T-helper 1 cell treated with Interleukin-12 subunit alpha and Interleukin-12 subunit beta and Interleukin-4 antibody, amounts not matched to agents 30 μg/mL and 1 μg/mL, for 36 hours (primary cell): ENCODE results near the gene CELA1.

Source experiments
- H3K27ac Mint-ChIP-seq: one replicate; pipeline ENCODE4 v1.8.0; 2021; ENCODE audit warnings: mild to moderate bottlenecking, mixed read lengths
- H3K27me3 Mint-ChIP-seq: one replicate; pipeline ENCODE4 v1.8.0; 2021; ENCODE audit warnings: low read depth, mixed read lengths
- H3K36me3 Mint-ChIP-seq: one replicate; pipeline ENCODE4 v1.8.0; 2021; ENCODE audit warnings: low read depth, mixed read lengths
- H3K4me1 Mint-ChIP-seq: one replicate; pipeline ENCODE4 v1.8.0; 2021; ENCODE audit warnings: low read depth, mixed read lengths
- H3K4me3 Mint-ChIP-seq: one replicate; pipeline ENCODE4 v1.8.0; 2021; ENCODE audit warnings: mild to moderate bottlenecking, moderate library complexity, mixed read lengths
- H3K9me3 Mint-ChIP-seq: one replicate; pipeline ENCODE4 v1.8.0; 2021; ENCODE audit warnings: mixed read lengths

CELA1 gene

DNA sequence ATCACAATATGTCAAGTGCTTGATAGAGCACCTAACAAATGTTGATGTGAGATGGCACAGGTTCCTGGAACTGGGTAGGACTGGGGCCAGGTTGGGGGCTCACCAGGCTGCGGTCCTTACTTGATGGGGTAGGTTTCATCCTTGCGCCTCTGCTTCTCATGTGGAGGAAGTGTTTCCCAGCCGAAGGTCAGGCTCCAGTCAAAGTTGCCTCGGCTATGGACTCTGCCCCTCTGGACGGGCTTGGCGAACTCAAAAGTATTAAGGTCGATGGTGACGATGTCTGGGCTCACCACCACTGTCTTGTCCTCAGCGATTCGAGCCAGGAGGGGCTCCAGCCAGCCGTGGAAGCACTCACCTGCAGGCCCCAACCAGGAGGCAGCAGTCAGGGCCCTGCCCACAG is 17.5 kb upstream of the CELA1 start:
- Mint-ChIP-seq H3K36me3 (peaks cover 13% of the 10 kb centered on the region), H3K9me3 (no peaks in the 10 kb centered on the region), H3K27ac (no peak overlapping the region), H3K4me3 (no peak overlapping the region), H3K4me1 (peaks cover 16% of the 10 kb centered on the region), H3K27me3 (peaks cover 18% of the 10 kb centered on the region)

DNA sequence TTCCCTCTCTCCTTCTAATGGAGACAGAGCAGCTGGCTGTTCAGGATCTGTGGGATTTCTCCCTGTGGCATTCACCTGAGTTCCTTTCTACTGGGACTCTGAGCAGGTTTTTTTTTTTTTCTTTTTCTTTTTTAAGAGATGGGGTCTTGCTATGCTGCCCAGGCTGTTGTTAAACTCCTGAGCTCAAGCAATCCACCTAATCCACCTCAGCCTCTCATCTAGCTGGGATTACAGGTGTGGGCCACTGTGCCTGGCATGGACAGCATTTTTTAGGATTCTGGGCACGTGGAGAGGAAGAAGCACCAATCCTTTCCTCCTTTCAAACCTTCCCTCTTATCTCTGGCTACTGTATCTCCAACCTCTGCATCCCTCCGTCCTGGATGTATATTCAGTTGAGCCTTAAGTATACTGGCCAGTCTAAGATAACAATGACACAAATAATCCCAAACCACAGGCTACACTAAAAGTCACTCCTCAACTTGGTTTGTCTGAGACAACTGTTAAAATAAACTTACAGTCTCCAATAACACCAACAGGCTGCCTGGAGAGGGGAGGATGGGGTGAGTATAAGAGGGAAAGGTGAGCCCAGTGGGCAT is 16.4 kb upstream of the CELA1 start:
- H3K9me3 Mint-ChIP-seq, result no peaks in the 10 kb centered on the region
- peaks cover 13% of the 10 kb centered on the region for H3K4me1 Mint-ChIP-seq
- no peak overlapping the region for H3K27ac Mint-ChIP-seq
- H3K27me3 Mint-ChIP-seq, result peaks cover 18% of the 10 kb centered on the region
- peaks cover 14% of the 10 kb centered on the region for H3K36me3 Mint-ChIP-seq
- H3K4me3 Mint-ChIP-seq, result no peak overlapping the region

DNA sequence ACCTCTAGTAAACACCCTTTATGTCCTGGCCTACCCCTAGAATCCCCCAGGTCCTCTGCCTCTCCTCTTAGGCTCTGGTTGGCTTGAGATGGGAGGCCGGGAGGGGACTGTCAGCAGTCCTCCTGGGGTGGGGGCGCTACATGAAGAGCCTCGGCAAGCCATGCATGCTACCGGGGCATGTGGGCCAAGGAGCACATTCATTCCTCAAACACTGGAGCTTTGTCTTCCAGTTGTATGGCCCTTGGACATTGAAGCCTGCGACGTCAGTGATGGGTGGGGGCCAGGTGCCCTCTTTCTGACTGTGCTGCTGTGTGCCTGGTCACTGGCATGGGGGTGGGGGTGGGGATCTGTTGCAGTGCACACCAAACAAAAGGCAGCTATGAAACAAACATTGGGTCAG is 15.8 kb upstream of the CELA1 start:
- no peak overlapping the region for H3K4me3 Mint-ChIP-seq
- peaks cover 11% of the 10 kb centered on the region for H3K36me3 Mint-ChIP-seq
- H3K9me3 Mint-ChIP-seq, result no peaks in the 10 kb centered on the region
- H3K4me1 Mint-ChIP-seq, result peaks cover 8% of the 10 kb centered on the region
- no peak overlapping the region for H3K27ac Mint-ChIP-seq
- peaks cover 13% of the 10 kb centered on the region for H3K27me3 Mint-ChIP-seq

DNA sequence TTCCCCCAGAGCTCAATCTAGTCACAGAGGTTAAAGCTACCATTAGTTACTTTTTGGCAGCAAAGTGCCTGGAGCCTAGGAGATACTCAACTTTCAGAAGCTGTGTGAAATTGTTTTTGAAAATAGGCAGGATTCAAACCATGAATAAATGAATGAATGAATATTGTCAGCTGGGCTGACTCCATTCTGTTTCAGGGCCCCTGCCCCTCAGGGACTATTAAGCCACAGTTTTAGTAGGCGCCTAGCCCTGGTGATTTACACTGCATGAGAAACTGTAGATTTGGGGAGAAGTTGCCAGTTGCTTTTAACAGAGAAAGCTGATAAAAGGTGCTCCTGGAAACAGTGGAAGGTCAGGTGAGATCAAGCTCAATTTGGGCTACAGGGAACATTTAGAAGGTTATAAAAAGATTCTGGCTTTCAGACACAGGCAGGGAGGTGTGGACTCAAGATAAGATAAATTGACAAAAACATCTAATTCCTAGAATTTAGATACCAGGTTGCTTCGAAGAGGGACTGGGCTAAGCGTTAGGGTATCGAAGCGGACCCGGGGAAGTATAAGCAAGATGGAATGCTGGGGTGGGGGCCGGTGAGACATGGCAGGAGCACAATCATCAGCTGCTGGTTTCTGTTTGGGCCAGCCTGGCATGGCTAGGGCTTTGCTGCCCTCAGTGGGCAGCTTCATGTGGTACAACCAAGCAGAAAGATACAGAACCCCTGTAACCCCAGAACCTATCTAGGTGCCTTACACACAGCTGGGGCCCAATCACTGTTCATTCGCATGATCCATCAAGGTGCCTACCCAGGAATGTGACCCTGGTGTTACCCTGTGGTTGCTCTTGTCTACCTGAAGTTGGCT is 14.9 kb upstream of the CELA1 start:
- Mint-ChIP-seq H3K36me3 (peaks cover 15% of the 10 kb centered on the region), H3K4me1 (peaks cover 8% of the 10 kb centered on the region)

DNA sequence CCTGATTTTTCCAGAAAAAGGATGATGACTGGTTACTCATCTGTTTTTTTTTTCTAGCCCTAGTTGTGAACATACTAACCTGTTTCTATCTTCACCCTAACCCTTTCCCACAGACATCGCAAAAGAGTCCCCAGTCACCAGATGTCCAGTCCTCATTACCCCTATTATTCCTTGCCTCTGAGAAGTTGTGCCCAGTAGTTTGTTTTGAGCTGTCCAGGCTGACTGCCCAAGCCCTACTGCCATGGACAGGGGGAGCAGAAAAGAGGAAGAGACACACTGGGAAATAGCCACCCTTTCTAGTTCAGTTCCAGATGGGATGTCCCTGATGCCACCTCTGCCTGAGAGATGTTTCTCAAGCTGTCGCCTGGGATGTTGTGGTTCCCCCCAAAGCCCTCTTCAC is 13.8 kb upstream of the CELA1 start:
- Mint-ChIP-seq H3K9me3 (no peaks in the 10 kb centered on the region), H3K4me3 (no peak overlapping the region), H3K27ac (no peak overlapping the region), H3K4me1 (peaks cover 7% of the 10 kb centered on the region), H3K27me3 (peaks cover 13% of the 10 kb centered on the region), H3K36me3 (peaks cover 15% of the 10 kb centered on the region)

More for the DNA sequence above, 14.9 kb upstream of the CELA1 start:
- peak overlapping the region; percentile 11 for H3K27ac Mint-ChIP-seq
- H3K27me3 Mint-ChIP-seq, result peaks cover 13% of the 10 kb centered on the region
- H3K9me3 Mint-ChIP-seq, result no peaks in the 10 kb centered on the region
- no peak overlapping the region for H3K4me3 Mint-ChIP-seq

DNA sequence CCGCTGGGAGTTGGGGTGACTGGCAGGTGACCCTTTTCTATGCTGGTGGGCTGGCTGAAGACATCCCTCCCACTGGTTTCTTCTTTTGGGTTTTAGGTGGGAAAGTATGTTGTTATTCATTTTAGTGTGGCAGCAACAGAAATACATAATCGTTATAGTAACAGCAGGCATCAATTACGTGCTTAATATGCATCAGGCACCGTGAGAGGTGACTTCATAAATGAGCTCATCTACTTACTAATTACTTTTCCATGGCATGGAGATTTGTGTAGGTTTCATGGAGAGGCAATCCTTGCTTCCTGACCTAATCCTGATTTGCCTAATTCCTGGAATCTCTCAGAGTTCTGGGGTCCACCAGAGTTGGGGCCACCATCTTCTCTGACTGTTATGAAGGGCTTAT is 13.4 kb upstream of the CELA1 start:
- Mint-ChIP-seq H3K4me3 (no peak overlapping the region), H3K27me3 (peaks cover 13% of the 10 kb centered on the region), H3K27ac (no peak overlapping the region), H3K36me3 (peaks cover 15% of the 10 kb centered on the region), H3K9me3 (no peaks in the 10 kb centered on the region), H3K4me1 (peaks cover 7% of the 10 kb centered on the region)

DNA sequence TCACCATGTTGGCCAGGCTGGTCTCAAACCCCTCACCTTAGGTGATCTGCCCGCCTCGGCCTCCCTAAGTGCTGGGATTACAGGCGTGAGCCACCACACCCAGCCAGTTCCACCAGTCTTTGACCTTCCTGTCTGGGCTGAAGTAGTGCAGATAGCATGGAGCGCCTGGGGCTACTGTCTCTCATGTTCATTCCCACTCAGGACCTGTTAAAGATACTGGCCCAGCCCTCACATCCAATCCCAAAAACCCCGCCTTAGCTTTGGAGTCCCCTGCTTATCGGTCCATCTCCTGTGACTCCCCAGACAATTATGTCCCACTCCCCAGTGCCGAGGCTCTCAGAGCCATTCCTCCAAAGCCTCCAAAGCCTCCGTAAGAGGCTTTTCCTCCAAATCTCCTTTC is 12.0 kb upstream of the CELA1 start:
- Mint-ChIP-seq H3K27me3 (peaks cover 13% of the 10 kb centered on the region), H3K36me3 (peaks cover 15% of the 10 kb centered on the region), H3K9me3 (no peaks in the 10 kb centered on the region), H3K4me1 (peaks cover 7% of the 10 kb centered on the region), H3K27ac (no peak overlapping the region), H3K4me3 (no peak overlapping the region)

DNA sequence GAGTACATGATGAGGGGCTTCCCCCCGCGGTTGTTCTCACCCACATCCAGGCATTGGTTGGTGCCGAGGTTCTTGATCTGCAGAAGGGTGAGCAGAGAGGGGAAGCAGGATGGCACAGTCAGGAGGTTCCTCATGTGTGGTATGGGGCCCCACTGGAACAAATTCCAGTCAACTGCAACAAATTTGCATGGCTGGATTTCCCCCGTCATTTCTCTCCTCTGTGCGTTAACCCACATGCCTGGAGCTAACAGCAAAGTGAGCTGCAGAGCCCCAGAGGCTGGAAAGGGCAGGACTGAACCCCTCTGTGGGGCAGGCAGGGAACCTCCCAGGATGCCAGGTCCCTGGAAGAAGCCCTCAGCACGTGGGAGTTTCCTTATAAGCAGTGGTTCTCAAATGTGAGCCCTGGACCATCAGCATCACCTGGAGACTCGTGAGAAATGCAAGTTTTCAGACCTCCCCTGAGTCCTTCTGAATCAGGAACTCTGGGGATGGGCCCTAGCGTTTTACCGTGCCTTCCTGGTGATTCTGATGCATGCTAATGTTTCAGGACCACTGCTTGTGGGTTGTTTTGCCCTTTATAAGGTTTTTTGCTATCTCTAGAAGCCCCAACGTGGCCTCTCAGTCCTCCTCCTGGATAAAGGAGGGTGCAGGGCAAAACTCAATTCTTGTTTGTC is 11.0 kb upstream of the CELA1 start:
- Mint-ChIP-seq H3K9me3 (no peaks in the 10 kb centered on the region), H3K4me1 (peaks cover 7% of the 10 kb centered on the region), H3K4me3 (no peak overlapping the region), H3K27ac (no peak overlapping the region), H3K36me3 (peaks cover 12% of the 10 kb centered on the region), H3K27me3 (peaks cover 10% of the 10 kb centered on the region)

DNA sequence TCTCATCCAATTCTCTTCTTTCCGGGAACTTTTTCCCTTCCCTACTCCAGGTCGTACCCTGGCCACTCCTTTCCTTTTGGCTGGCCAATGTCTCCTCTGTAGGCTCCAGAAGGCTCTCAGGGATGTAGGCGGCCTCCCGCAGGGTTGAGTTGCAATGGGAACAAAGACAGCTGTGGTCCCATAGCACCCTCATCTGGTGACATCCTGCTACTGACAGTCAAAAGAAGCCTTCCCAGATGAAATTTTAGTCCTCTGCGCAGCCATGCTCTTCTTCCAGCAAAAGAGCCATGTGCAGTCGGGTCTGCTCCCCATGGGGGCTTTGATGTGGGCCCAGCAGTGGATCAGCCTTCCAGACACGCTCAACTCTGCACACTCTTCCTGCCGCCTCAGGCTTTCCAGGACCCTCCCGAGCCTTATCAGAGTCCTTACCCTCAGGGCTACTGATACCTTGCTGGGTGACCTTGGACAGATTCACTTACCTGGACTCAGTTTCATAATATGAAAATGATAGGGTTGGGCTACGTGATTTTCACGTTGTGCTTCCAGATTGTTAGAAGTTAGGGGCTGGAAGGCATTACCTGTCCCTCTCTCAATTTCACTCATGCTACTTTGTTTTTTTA is 5.5 kb upstream of the CELA1 start:
- no peak overlapping the region for H3K27ac Mint-ChIP-seq
- peaks cover 3% of the 10 kb centered on the region for H3K27me3 Mint-ChIP-seq
- H3K36me3 Mint-ChIP-seq, result peaks cover 3% of the 10 kb centered on the region
- no peaks in the 10 kb centered on the region for H3K9me3 Mint-ChIP-seq
- H3K4me3 Mint-ChIP-seq, result no peak overlapping the region
- H3K4me1 Mint-ChIP-seq, result peaks cover 5% of the 10 kb centered on the region

DNA sequence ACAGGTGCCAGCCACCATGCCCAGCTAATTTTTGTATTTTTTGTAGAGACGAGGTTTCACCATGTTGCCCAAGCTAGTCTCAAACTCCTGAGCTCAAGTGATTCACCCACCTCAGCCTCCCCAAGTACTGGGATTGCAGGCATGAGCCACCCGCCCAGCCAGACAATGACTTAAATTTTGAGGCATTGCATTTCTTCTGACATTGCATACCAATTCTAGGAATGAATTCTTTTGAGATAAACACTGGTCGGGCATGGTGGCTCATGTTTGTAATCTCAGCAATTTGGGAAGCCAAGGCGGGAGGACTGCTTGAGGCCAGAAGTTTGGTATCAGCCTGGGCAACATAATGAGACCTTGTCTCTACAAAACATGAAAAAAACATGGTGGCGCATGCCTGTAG is 2.5 kb upstream of the CELA1 start:
- H3K36me3 Mint-ChIP-seq, result no peaks in the 10 kb centered on the region
- no peak overlapping the region for H3K4me3 Mint-ChIP-seq
- H3K4me1 Mint-ChIP-seq, result peaks cover 9% of the 10 kb centered on the region
- H3K9me3 Mint-ChIP-seq, result no peaks in the 10 kb centered on the region
- H3K27me3 Mint-ChIP-seq, result peaks cover 5% of the 10 kb centered on the region
- H3K27ac Mint-ChIP-seq, result no peak overlapping the region

DNA sequence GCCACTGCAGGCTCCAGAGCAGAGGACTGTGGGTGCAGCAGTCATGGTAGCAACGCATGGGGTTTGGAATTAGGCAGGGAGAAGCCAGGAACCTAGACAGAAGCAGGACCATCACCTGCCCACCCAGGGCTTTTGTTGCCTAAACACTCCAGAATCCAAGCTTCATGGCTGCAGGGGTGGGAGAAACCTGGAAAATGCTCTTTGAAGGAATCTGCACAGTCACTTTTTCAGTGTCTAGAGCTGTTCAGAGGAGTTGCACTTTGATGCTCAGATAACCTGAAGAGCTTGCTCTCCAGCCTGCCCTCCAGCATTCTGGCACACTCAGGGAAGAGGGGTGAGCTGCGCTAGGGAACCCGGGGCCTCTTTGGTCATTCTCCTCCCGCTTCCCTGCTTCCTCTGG is 1.6 kb upstream of the CELA1 start:
- H3K4me1 Mint-ChIP-seq, result peaks cover 9% of the 10 kb centered on the region
- H3K27ac Mint-ChIP-seq, result no peak overlapping the region
- no peak overlapping the region for H3K4me3 Mint-ChIP-seq
- no peaks in the 10 kb centered on the region for H3K36me3 Mint-ChIP-seq
- peaks cover 5% of the 10 kb centered on the region for H3K27me3 Mint-ChIP-seq
- no peaks in the 10 kb centered on the region for H3K9me3 Mint-ChIP-seq

DNA sequence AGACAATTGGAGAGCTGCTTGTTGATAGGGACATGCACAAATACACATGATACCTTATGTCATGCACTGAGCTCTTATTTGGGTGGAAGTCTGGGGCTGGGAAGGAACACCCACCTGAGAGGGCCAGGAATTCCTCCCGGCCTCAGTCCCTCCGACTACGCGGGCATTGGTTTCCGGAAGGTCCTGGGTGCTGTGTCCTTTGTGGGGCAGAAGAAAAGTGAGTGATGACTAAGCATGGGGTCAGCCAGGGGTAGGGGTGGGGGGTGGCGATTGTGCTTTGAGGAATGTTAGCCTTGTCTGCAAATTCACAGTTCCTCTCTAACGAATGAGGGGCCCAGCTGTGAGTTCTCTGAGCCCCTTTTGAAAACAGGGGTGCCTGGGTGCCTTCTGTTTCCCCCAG is 798 bp downstream of the CELA1 start:
- Mint-ChIP-seq H3K36me3 (no peaks in the 10 kb centered on the region), H3K27ac (no peak overlapping the region), H3K4me1 (peaks cover 14% of the 10 kb centered on the region), H3K27me3 (peaks cover 10% of the 10 kb centered on the region), H3K9me3 (no peaks in the 10 kb centered on the region), H3K4me3 (no peak overlapping the region)

DNA sequence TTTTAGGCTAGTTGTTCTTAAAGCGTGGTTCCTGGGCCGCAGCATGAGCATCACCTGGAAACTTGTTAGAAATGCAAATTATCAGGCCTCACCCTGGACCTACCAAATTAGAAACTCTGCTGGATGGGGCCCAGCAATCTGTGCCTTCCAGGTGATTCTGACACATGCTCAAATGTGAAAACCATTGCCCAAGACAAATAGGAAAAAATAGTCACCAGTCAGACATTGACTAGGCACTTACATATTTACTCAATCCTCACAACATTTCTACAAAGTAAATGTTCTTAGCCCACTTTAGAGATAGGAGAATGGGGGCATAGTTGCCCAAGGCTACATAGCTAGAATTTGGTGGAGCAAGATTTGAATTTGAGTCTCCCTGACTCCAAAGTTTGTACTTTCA is 3.3 kb downstream of the CELA1 start:
- Mint-ChIP-seq H3K27me3 (peaks cover 10% of the 10 kb centered on the region), H3K4me1 (peaks cover 14% of the 10 kb centered on the region), H3K36me3 (no peaks in the 10 kb centered on the region), H3K9me3 (no peaks in the 10 kb centered on the region), H3K27ac (no peak overlapping the region), H3K4me3 (no peak overlapping the region)

DNA sequence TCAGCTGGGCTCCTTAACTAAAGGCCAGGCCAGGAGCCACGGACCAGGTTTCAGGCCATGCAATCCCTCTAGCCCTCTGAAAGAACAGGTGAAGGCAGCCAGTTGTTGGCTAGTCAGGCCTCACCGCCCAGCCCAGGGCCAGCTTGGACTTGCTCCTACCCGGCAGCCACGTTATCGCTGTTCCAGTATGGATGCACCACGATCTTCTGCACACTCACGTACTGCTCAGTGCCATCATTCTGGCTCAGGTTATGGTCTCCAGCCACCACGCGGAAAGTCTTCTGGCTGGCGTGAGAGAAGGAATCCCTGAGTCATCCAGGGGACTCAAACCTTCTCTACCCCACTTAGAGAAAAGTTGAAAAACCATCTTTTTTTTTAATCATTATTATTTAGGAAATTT is 4.1 kb downstream of the CELA1 start:
- H3K27me3 Mint-ChIP-seq, result peaks cover 10% of the 10 kb centered on the region
- peaks cover 14% of the 10 kb centered on the region for H3K4me1 Mint-ChIP-seq
- H3K27ac Mint-ChIP-seq, result no peak overlapping the region
- no peaks in the 10 kb centered on the region for H3K9me3 Mint-ChIP-seq
- H3K36me3 Mint-ChIP-seq, result no peaks in the 10 kb centered on the region
- H3K4me3 Mint-ChIP-seq, result no peak overlapping the region
